NCI-H146 treated with DMSO at 0.1 percent for 48 hours (cell line): ENCODE results near the gene HOXC5.

Experiments
- DNase-seq: peaks from one replicate; lab custom pipeline; 2025; ENCODE audit not compliant: unreplicated experiment; lab: John Stamatoyannopoulos, UW

The HOXC5 gene

GRCh38 chr12:54032627-54033100, at the start of gene HOXC5:
HOXC5 (plus strand) TSS chr12:54033050; CDS start chr12:54033123, 73 bp downstream.
- peak; percentile 33 for DNase-seq

GRCh38 chr12:53983568-53983949, 49.3 kb upstream of the HOXC5 start:
- no peak for DNase-seq

GRCh38 chr12:53983950-53984572, 48.8 kb upstream of the HOXC5 start:
- no peak for DNase-seq

- DNase-seq, result no peak
Observed at GRCh38 chr12:53984901-53985691, 47.8 kb upstream of the HOXC5 start, which contains the start of gene HOXC10. HOXC10 (plus strand) TSS chr12:53985146; CDS start chr12:53985260, 114 bp downstream.

GRCh38 chr12:53985692-53985993, 47.2 kb upstream of the HOXC5 start:
- DNase-seq, result no peak

GRCh38 chr12:53985994-53986685, 46.7 kb upstream of the HOXC5 start:
- DNase-seq, result no peak

GRCh38 chr12:53986686-53987483, 46.0 kb upstream of the HOXC5 start:
- no peak for DNase-seq

- no peak for DNase-seq
Observed at GRCh38 chr12:53987787-53988230, 45.0 kb upstream of the HOXC5 start.

- no peak for DNase-seq
Observed at GRCh38 chr12:53988541-53989226, 44.2 kb upstream of the HOXC5 start.

GRCh38 chr12:53989227-53990113, 43.4 kb upstream of the HOXC5 start:
- no peak for DNase-seq

- no peak for DNase-seq
Observed at GRCh38 chr12:53990311-53991076, 42.4 kb upstream of the HOXC5 start.

- DNase-seq, result no peak
Observed at GRCh38 chr12:53991077-53991460, 41.8 kb upstream of the HOXC5 start.

GRCh38 chr12:53992377-53992889, 40.4 kb upstream of the HOXC5 start:
- no peak for DNase-seq

- DNase-seq, result no peak
Observed at GRCh38 chr12:53993162-53994008, 39.5 kb upstream of the HOXC5 start.

- no peak for DNase-seq
Observed at GRCh38 chr12:53994009-53994263, 38.9 kb upstream of the HOXC5 start.

GRCh38 chr12:53994264-53995001, 38.4 kb upstream of the HOXC5 start:
- DNase-seq, result no peak

GRCh38 chr12:53995002-53995377, 37.9 kb upstream of the HOXC5 start:
- no peak for DNase-seq
